Fibroblast of mammary gland (primary cell): ENCODE data around the gene SMYD4.
"Not testable (repeated sequence)": the region's sequence is repeated elsewhere in the genome, so short reads cannot be mapped to it uniquely, and the experiment has no call there.

Experiments
- DNase-seq: peaks from one replicate; pipeline ENCODE4 v3.0.0-alpha.2; 2010; ENCODE audit warnings: low read depth
- H3K4me3 ChIP-seq: 2 replicates; pipeline ENCODE4 v1.5.1; 2011; ENCODE audit warnings: low read depth, mild to moderate bottlenecking, low read length, moderate library complexity; ENCODE audit not compliant: control insufficient read depth
- CTCF ChIP-seq: conservative IDR thresholded peaks from 2 replicates; pipeline ENCODE4 v1.5.1; 2011; ENCODE audit warnings: low read depth, low read length, inconsistent platforms; ENCODE audit not compliant: control insufficient read depth, insufficient read depth

Gene SMYD4

GRCh38 chr17:1808644-1809043, 21.1 kb downstream of the SMYD4 start:
- H3K4me3 ChIP-seq, result no peak overlapping the region
- TF ChIP-seq CTCF, result no peak
- DNase-seq, result no peak

- no peak overlapping the region for H3K4me3 ChIP-seq
- no peak for DNase-seq
- TF ChIP-seq CTCF, result no peak
These were observed 21.8 kb downstream of the SMYD4 start for GRCh38 chr17:1807890-1808289.

GRCh38 chr17:1803280-1803679, 26.4 kb downstream of the SMYD4 start:
- no peak for DNase-seq
- no peak for TF ChIP-seq CTCF
- H3K4me3 ChIP-seq, result no peak overlapping the region

GRCh38 chr17:1802429-1802828, 27.3 kb downstream of the SMYD4 start:
- no peak for TF ChIP-seq CTCF
- H3K4me3 ChIP-seq, result no peak overlapping the region
- no peak for DNase-seq

- DNase-seq, result no peak
- no peak overlapping the region for H3K4me3 ChIP-seq
- no peak for TF ChIP-seq CTCF
These were observed 29.0 kb downstream of the SMYD4 start for GRCh38 chr17:1800712-1801111.

GRCh38 chr17:1800240-1800639, 29.5 kb downstream of the SMYD4 start:
- no peak for DNase-seq

GRCh38 chr17:1797846-1798245, 31.9 kb downstream of the SMYD4 start:
- not testable (repeated sequence) for DNase-seq, H3K4me3 ChIP-seq

More at GRCh38 chr17:1800240-1800639, 29.5 kb downstream of the SMYD4 start:
- TF ChIP-seq CTCF, result no peak
- no peak overlapping the region for H3K4me3 ChIP-seq
